ENCODE results near the gene RAB4A.

Gene RAB4A

GRCh38 chr1:229340496-229340895 is 69.6 kb downstream of the RAB4A start:
- DNase-seq: no peak

- peak; percentile 75 to 83 for DNase-seq
These were observed 71.1 kb downstream of the RAB4A start for GRCh38 chr1:229341774-229342655.

GRCh38 chr1:229342656-229343569 is 72.0 kb downstream of the RAB4A start, which contains the start of gene CCSAP:
CCSAP (minus strand) TSS chr1:229343047; CDS start chr1:229342465, 582 bp downstream.
- peak; percentile 48 to 56 for DNase-seq

- peak; percentile 41 to 58 for DNase-seq
These were observed 73.2 kb downstream of the RAB4A start for GRCh38 chr1:229344139-229344538.

- no peak for DNase-seq
These were observed 74.2 kb downstream of the RAB4A start for GRCh38 chr1:229344937-229345684.

- DNase-seq: no peak
These were observed 76.6 kb downstream of the RAB4A start for GRCh38 chr1:229347528-229347927.

GRCh38 chr1:229349463-229350385 is 78.8 kb downstream of the RAB4A start:
- no peak for DNase-seq

- no peak for DNase-seq
These were observed 82.1 kb downstream of the RAB4A start for GRCh38 chr1:229352975-229353374.

GRCh38 chr1:229354226-229354625 is 83.3 kb downstream of the RAB4A start:
- no peak for DNase-seq

All from activated CD4-positive, alpha-beta T cell treated with anti-CD3 and anti-CD28 coated beads, Interleukin-2, amount 50 U/mL, for 48 hours (primary cell).